ENCODE data around the gene LPP. TPM values are rescaled to one million over a fixed set of nuclear protein-coding genes. Genes with fewer than 3 reads are reported as not detected.

Gene LPP
- total RNA-seq, 1 experiment from 2014 or later = 54.0 TPM

DNA sequence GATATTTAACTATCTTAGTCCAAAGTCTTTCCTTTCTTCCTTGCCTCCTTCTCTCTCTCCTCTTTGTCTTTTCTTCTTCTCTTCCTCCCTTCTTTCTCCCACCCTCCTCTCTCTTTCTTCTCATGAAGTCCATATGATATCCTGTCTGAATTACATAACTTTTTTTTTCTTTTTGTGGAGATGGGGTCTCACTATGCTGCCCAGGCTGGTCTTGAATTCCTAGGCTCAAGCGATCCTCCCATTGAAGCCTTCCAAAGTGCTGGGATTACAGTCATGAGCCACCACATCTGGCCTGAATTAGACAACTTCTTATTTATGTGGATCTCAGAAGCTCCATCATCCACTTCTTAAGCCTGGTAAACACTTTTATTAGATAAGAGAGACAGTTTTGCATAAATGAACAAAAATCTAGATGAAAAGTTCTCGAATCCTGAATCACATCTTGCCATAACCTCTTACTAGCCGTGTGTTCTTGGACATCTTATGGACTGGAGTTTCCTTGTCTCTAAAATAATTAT, 206.5 kb downstream of the LPP start:
- Histone ChIP-seq H4K20me1 (ENCODE audit: insufficient read depth) (no peaks in the 10 kb centered on the region; the same call in 1 of the 2 replicates), H2AFZ (ENCODE audit: low read depth, low read length, poor library complexity, severe bottlenecking) (no peak overlapping the region), H3K27me3 (ENCODE audit: insufficient read depth, low read length) (no peaks in the 10 kb centered on the region), H3K4me1 (ENCODE audit: control insufficient read depth in 1 of 2, insufficient read depth in 2 of 2, low read length in 2 of 2) (peaks cover 4 to 14% of the 10 kb centered on the region in 2 experiments; a peak in 3 of 4 replicates), H3K9me2 (ENCODE audit: insufficient read depth) (no peaks in the 10 kb centered on the region), H3K9me3 (ENCODE audit: control insufficient read depth in 1 of 2, insufficient read depth in 1 of 2, low read depth in 1 of 2, low read length in 2 of 2) (no peaks in the 10 kb centered on the region), H3K9ac (ENCODE audit: low read length) (no peak overlapping the region), H3K36me3 (ENCODE audit: control insufficient read depth in 1 of 2, insufficient read depth in 2 of 2, low read length in 2 of 2) (no peaks in the 10 kb centered on the region), H3K4me2 (ENCODE audit: low read length) (no peak overlapping the region), H3K4me3 (replicated peaks in 1 of 2; ENCODE audit: low read depth in 1 of 2, low read length in 2 of 2) (no peak overlapping the region), H3K79me2 (ENCODE audit: insufficient read depth, low read length) (no peaks in the 10 kb centered on the region), H3K27ac (ENCODE audit: low read depth, low read length) (no peak overlapping the region)
- intact Hi-C loops (cut with micrococcal nuclease) = no loop called here
- POLR2A ChIA-PET = no interaction called here
- CTCF ChIA-PET = no interaction called here
- RAD21 ChIA-PET (ENCODE audit: low non-redundant PET in 1 of 2, low total read pairs in 2 of 2, uncharacterized antibody in 2 of 2, unreplicated experiment in 2 of 2) = no interaction called here
- DNase-seq (ENCODE audit: low read depth, low spot score) = no peak
- no peak for ATAC-seq
- BruUV-seq (replicated peaks) = no TSS peak
- TF ChIP-seq, protein P1, sequence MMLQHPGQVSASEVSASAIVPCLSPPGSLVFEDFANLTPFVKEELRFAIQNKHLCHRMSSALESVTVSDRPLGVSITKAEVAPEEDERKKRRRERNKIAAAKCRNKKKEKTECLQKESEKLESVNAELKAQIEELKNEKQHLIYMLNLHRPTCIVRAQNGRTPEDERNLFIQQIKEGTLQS (IDR thresholded peaks at IDR 0.05) = no peak
- TF ChIP-seq, protein P2, sequence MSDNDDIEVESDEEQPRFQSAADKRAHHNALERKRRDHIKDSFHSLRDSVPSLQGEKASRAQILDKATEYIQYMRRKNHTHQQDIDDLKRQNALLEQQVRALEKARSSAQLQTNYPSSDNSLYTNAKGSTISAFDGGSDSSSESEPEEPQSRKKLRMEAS (IDR thresholded peaks at IDR 0.05) = no peak
- no peak for TF ChIP-seq CEBPB (IDR thresholded peaks at IDR 0.05; ENCODE audit: low read depth)
- TF ChIP-seq, protein P3, sequence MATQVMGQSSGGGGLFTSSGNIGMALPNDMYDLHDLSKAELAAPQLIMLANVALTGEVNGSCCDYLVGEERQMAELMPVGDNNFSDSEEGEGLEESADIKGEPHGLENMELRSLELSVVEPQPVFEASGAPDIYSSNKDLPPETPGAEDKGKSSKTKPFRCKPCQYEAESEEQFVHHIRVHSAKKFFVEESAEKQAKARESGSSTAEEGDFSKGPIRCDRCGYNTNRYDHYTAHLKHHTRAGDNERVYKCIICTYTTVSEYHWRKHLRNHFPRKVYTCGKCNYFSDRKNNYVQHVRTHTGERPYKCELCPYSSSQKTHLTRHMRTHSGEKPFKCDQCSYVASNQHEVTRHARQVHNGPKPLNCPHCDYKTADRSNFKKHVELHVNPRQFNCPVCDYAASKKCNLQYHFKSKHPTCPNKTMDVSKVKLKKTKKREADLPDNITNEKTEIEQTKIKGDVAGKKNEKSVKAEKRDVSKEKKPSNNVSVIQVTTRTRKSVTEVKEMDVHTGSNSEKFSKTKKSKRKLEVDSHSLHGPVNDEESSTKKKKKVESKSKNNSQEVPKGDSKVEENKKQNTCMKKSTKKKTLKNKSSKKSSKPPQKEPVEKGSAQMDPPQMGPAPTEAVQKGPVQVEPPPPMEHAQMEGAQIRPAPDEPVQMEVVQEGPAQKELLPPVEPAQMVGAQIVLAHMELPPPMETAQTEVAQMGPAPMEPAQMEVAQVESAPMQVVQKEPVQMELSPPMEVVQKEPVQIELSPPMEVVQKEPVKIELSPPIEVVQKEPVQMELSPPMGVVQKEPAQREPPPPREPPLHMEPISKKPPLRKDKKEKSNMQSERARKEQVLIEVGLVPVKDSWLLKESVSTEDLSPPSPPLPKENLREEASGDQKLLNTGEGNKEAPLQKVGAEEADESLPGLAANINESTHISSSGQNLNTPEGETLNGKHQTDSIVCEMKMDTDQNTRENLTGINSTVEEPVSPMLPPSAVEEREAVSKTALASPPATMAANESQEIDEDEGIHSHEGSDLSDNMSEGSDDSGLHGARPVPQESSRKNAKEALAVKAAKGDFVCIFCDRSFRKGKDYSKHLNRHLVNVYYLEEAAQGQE (IDR thresholded peaks at IDR 0.05; ENCODE audit: low read depth) = no peak

DNA sequence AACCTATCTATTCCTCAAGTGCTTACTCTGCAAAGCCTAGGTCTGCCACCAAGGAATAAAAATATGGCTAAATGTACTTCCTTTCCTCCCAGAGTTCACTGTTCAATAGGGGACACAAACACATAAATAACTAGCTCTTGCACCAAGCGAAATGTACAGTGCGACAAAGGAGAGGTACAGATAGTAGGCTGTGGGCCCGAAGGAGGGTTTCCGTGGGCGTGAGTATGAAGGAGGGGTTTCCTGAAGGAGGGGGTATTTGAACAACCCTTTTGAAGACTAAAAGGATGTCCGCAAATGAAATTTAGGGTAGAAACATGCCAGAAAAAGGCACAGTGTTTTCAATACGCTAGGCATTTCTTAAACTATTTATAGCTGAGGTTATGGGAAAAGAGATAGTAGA, 207.9 kb downstream of the LPP start:
- Histone ChIP-seq H3K36me3 (ENCODE audit: control insufficient read depth in 1 of 2, insufficient read depth in 2 of 2, low read length in 2 of 2) (no peaks in the 10 kb centered on the region), H3K79me2 (ENCODE audit: insufficient read depth, low read length) (no peaks in the 10 kb centered on the region), H3K4me2 (ENCODE audit: low read length) (peak overlapping the region; percentile 46; the same call in 1 of the 2 replicates), H3K9me3 (ENCODE audit: control insufficient read depth in 1 of 2, insufficient read depth in 1 of 2, low read depth in 1 of 2, low read length in 2 of 2) (no peaks in the 10 kb centered on the region), H3K4me1 (ENCODE audit: control insufficient read depth in 1 of 2, insufficient read depth in 2 of 2, low read length in 2 of 2) (peaks cover 4 to 14% of the 10 kb centered on the region in 2 experiments; a peak in 3 of 4 replicates), H2AFZ (ENCODE audit: low read depth, low read length, poor library complexity, severe bottlenecking) (no peak overlapping the region), H3K9me2 (ENCODE audit: insufficient read depth) (no peaks in the 10 kb centered on the region), H3K9ac (ENCODE audit: low read length) (no peak overlapping the region), H3K4me3 (replicated peaks in 1 of 2; ENCODE audit: low read depth in 1 of 2, low read length in 2 of 2) (no peak overlapping the region), H4K20me1 (ENCODE audit: insufficient read depth) (no peaks in the 10 kb centered on the region; the same call in 1 of the 2 replicates), H3K27ac (ENCODE audit: low read depth, low read length) (no peak overlapping the region), H3K27me3 (ENCODE audit: insufficient read depth, low read length) (no peaks in the 10 kb centered on the region)
- BruUV-seq (replicated peaks) = no TSS peak
- intact Hi-C loops (cut with micrococcal nuclease) = no loop called here
- TF ChIP-seq POLR2AphosphoS5 (IDR thresholded peaks at IDR 0.05; ENCODE audit: low read depth, low read length) (no peak), SP1 (IDR thresholded peaks at IDR 0.05; ENCODE audit: low read depth) (no peak), RAD21 (IDR thresholded peaks at IDR 0.05; ENCODE audit: low read depth) (no peak), CBX3 (IDR thresholded peaks at IDR 0.05; ENCODE audit: low read depth) (no peak), YY1 (IDR thresholded peaks at IDR 0.05; ENCODE audit: extremely low read depth, insufficient replicate concordance, low read depth, low read length) (no peak)
- TF ChIP-seq, protein P4, sequence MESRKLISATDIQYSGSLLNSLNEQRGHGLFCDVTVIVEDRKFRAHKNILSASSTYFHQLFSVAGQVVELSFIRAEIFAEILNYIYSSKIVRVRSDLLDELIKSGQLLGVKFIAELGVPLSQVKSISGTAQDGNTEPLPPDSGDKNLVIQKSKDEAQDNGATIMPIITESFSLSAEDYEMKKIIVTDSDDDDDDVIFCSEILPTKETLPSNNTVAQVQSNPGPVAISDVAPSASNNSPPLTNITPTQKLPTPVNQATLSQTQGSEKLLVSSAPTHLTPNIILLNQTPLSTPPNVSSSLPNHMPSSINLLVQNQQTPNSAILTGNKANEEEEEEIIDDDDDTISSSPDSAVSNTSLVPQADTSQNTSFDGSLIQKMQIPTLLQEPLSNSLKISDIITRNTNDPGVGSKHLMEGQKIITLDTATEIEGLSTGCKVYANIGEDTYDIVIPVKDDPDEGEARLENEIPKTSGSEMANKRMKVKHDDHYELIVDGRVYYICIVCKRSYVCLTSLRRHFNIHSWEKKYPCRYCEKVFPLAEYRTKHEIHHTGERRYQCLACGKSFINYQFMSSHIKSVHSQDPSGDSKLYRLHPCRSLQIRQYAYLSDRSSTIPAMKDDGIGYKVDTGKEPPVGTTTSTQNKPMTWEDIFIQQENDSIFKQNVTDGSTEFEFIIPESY (IDR thresholded peaks at IDR 0.05; ENCODE audit: extremely low read depth, insufficient replicate concordance, low read length) = no peak
- TF ChIP-seq, protein P2 (IDR thresholded peaks at IDR 0.05) = no peak
- DNase-seq (ENCODE audit: low read depth, low spot score) (no peak), ATAC-seq (no peak)
- POLR2A ChIA-PET = no interaction called here
- RAD21 ChIA-PET (ENCODE audit: low non-redundant PET in 1 of 2, low total read pairs in 2 of 2, uncharacterized antibody in 2 of 2, unreplicated experiment in 2 of 2) = no interaction called here
- CTCF ChIA-PET = interaction anchor here (1.4 to 1.5 kb wide), 2 partner anchors 67 to 624 kb away, joined by 3 read pairs; no protein-coding TSS in a partner anchor
